ENCODE data around the gene CCN5.

The CCN5 gene

GRCh38 chr20:44709797-44710196 lies 5.4 kb upstream of the CCN5 start (continued):
- no peak for TF ChIP-seq ZNF324 (tag by site-specific recombination; IDR thresholded peaks at IDR 0.05)

GRCh38 chr20:44711237-44711636 lies 3.9 kb upstream of the CCN5 start:
- Histone ChIP-seq H3K27ac (ENCODE audit: extremely low read depth, low read depth, low read length) (no peak overlapping the region), H3K4me1 (ENCODE audit: control insufficient read depth, insufficient read depth, low read length) (no peaks in the 10 kb centered on the region), H3K9me3 (ENCODE audit: control insufficient read depth, insufficient read depth, low read depth, low read length) (no peaks in the 10 kb centered on the region), H3K36me3 (ENCODE audit: control insufficient read depth in 2 of 2, insufficient read depth in 1 of 2, low read length in 2 of 2) (peaks cover 0 to 3% of the 10 kb centered on the region in 2 experiments; a peak in 1 of 3 replicates), H3K4me3 (ENCODE audit: low read depth, low read length) (no peak overlapping the region)
- ChIA-PET CTCF (interaction anchor here (0.9 to 2.0 kb wide), 2 partner anchors 21 to 26 kb away, joined by 3 to 5 read pairs; no protein-coding TSS in a partner anchor), POLR2A (no interaction called here)
- TF ChIP-seq ZNF544 (tag by site-specific recombination; IDR thresholded peaks at IDR 0.05) (no peak), ZFHX2 (tag by site-specific recombination; conservative IDR thresholded peaks at IDR 0.05) (peak; percentile 85), EGR2 (tag by site-specific recombination; IDR thresholded peaks at IDR 0.05; ENCODE audit: low read depth) (peak; percentile 70)

GRCh38 chr20:44714102-44714700 lies 968 bp upstream of the CCN5 start:
- CTCF ChIA-PET, result interaction anchor here (0.7 to 1.4 kb wide), 3 partner anchors 16 to 34 kb away, joined by 3 to 4 read pairs (median 3); no protein-coding TSS in a partner anchor
- Histone ChIP-seq H3K27ac (ENCODE audit: extremely low read depth, low read depth, low read length) (no peak overlapping the region), H3K4me1 (ENCODE audit: control insufficient read depth, insufficient read depth, low read length) (no peaks in the 10 kb centered on the region)

GRCh38 chr20:44715499-44716308 lies 535 bp downstream of the CCN5 start:
- H3K36me3 ChIP-seq (ENCODE audit: control insufficient read depth in 2 of 2, insufficient read depth in 1 of 2, low read length in 2 of 2), result peaks cover 0 to 3% of the 10 kb centered on the region in 2 experiments; a peak in 1 of 3 replicates
- H3K27ac ChIP-seq (ENCODE audit: extremely low read depth, low read depth, low read length), result no peak overlapping the region
- ChIA-PET POLR2A (interaction anchor here (1.2 kb wide), 2 partner anchors 16 to 24 kb away, joined by 3 to 5 read pairs; no protein-coding TSS in a partner anchor), CTCF (interaction anchor here (0.7 to 1.2 kb wide), 6 partner anchors 8 to 32 kb away, joined by 3 to 5 read pairs (median 3); no protein-coding TSS in a partner anchor)
- TF ChIP-seq ZNF768 (tag by site-specific recombination; IDR thresholded peaks at IDR 0.05), result peak; percentile 79
- no peak for TF ChIP-seq ZFP3 (tag by site-specific recombination; IDR thresholded peaks at IDR 0.05; ENCODE audit: low read depth)
- TF ChIP-seq ZNF596 (tag by site-specific recombination; IDR thresholded peaks at IDR 0.05), result no peak
- TF ChIP-seq, protein P1, sequence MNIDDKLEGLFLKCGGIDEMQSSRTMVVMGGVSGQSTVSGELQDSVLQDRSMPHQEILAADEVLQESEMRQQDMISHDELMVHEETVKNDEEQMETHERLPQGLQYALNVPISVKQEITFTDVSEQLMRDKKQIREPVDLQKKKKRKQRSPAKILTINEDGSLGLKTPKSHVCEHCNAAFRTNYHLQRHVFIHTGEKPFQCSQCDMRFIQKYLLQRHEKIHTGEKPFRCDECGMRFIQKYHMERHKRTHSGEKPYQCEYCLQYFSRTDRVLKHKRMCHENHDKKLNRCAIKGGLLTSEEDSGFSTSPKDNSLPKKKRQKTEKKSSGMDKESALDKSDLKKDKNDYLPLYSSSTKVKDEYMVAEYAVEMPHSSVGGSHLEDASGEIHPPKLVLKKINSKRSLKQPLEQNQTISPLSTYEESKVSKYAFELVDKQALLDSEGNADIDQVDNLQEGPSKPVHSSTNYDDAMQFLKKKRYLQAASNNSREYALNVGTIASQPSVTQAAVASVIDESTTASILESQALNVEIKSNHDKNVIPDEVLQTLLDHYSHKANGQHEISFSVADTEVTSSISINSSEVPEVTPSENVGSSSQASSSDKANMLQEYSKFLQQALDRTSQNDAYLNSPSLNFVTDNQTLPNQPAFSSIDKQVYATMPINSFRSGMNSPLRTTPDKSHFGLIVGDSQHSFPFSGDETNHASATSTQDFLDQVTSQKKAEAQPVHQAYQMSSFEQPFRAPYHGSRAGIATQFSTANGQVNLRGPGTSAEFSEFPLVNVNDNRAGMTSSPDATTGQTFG (tag by site-specific recombination; IDR thresholded peaks at IDR 0.05; ENCODE audit: borderline replicate concordance), result no peak
- TF ChIP-seq PRDM10 (tag by site-specific recombination; IDR thresholded peaks at IDR 0.05), result 0 out of 2 replicates have a peak, but pooled peaks have one; percentile 19
- TF ChIP-seq OVOL3 (tag by site-specific recombination; IDR thresholded peaks at IDR 0.05), result no peak
- no peak for TF ChIP-seq ZNF112 (tag by site-specific recombination; IDR thresholded peaks at IDR 0.05)
- TF ChIP-seq ZNF654 (tag by site-specific recombination; IDR thresholded peaks at IDR 0.05; ENCODE audit: low read depth), result no peak
- TF ChIP-seq ZNF660 (tag by site-specific recombination; IDR thresholded peaks at IDR 0.05), result no peak
- TF ChIP-seq ZNF48 (tag by site-specific recombination; IDR thresholded peaks at IDR 0.05), result no peak
- TF ChIP-seq ZNF423 (tag by site-specific recombination; IDR thresholded peaks at IDR 0.05), result no peak
- no peak for TF ChIP-seq KLF9 (tag by site-specific recombination; IDR thresholded peaks at IDR 0.05; ENCODE audit: low read depth)
- H3K4me1 ChIP-seq (ENCODE audit: control insufficient read depth, insufficient read depth, low read length), result peaks cover 2% of the 10 kb centered on the region
- H3K9me3 ChIP-seq (ENCODE audit: control insufficient read depth, insufficient read depth, low read depth, low read length), result no peaks in the 10 kb centered on the region
- no peak overlapping the region for H3K4me3 ChIP-seq (ENCODE audit: low read depth, low read length)

More at GRCh38 chr20:44714102-44714700, 968 bp upstream of the CCN5 start:
- TF ChIP-seq ZNF433 (tag by site-specific recombination; IDR thresholded peaks at IDR 0.05; ENCODE audit: low read depth) (no peak), EGR2 (tag by site-specific recombination; IDR thresholded peaks at IDR 0.05; ENCODE audit: low read depth) (0 out of 2 replicates have a peak, but pooled peaks have one; percentile 24)
- H3K9me3 ChIP-seq (ENCODE audit: control insufficient read depth, insufficient read depth, low read depth, low read length), result no peaks in the 10 kb centered on the region
- H3K4me3 ChIP-seq (ENCODE audit: low read depth, low read length), result no peak overlapping the region
- POLR2A ChIA-PET, result interaction anchor here (1.2 kb wide), 2 partner anchors 18 to 22 kb away, joined by 3 to 5 read pairs; no protein-coding TSS in a partner anchor
- H3K36me3 ChIP-seq (ENCODE audit: control insufficient read depth in 2 of 2, insufficient read depth in 1 of 2, low read length in 2 of 2), result peaks cover 0 to 3% of the 10 kb centered on the region in 2 experiments; a peak in 1 of 3 replicates
